IMR-90 (cell line): ENCODE results near the gene NMS. TPM values are rescaled to one million over a fixed set of nuclear protein-coding genes. Genes with fewer than 3 reads are reported as not detected.
A peak's percentile ranks its signal among the peaks of the same experiment; 100 is the strongest.

ENCODE experiments used
- ATAC-seq: fragments of 200-7000 bp; cut with Tn5 transposase; 2 replicates; pipeline ENCODE4 v1.9.1; 2020; ENCODE audit warnings: low read depth, mild to moderate bottlenecking, moderate library complexity
- BruUV-seq: library from RNA; stranded (reverse); fragments of 400-500 nt; replicated peaks from 2 replicates; lab custom pipeline; 2021; lab: Mats Ljungman, UMichigan
- CTCF ChIA-PET: fragments of 300-600 bp; formaldehyde crosslinking; extraction: SDS; loops from one replicate; lab custom pipeline; 2021; ENCODE audit warnings: antibody characterized with exemption; lab: Yijun Ruan, JAX
- POLR2A ChIA-PET: fragments of 300-600 bp; sonication (Branson Sonifier 250); formaldehyde crosslinking; loops from one replicate; lab custom pipeline; 2022; ENCODE audit warnings: antibody characterized with exemption; ENCODE audit not compliant: unreplicated experiment; lab: Charles Lee
- DNase-seq: peaks from one replicate; pipeline ENCODE4 v3.0.0; 2013
- H2AFZ ChIP-seq: replicated peaks from 2 replicates; pipeline ENCODE3; 2013; ENCODE audit warnings: low read length, mild to moderate bottlenecking; ENCODE audit not compliant: poor library complexity
- H2AK5ac ChIP-seq: 2 replicates; pipeline ENCODE4 v1.6.1; 2013; ENCODE audit warnings: low read depth, low read length, inconsistent platforms
- H2AK9ac ChIP-seq: replicated peaks from 2 replicates; pipeline ENCODE3; 2013; ENCODE audit warnings: mild to moderate bottlenecking, low read depth, low read length, moderate library complexity; ENCODE audit not compliant: poor library complexity
- H2BK120ac ChIP-seq: 2 replicates; pipeline ENCODE4 v1.6.1; 2013; ENCODE audit warnings: low read depth, low read length, inconsistent platforms
- H2BK15ac ChIP-seq: 3 replicates; pipeline ENCODE4 v1.6.1; 2013; ENCODE audit warnings: low read depth, low read length, inconsistent platforms
- H2BK20ac ChIP-seq: 2 replicates; pipeline ENCODE4 v1.6.1; 2013; ENCODE audit warnings: low read depth, mild to moderate bottlenecking, inconsistent platforms, low read length, moderate library complexity
- H2BK5ac ChIP-seq: 2 replicates; pipeline ENCODE4 v1.6.1; 2013; ENCODE audit warnings: mild to moderate bottlenecking, low read depth, low read length, inconsistent platforms; ENCODE audit not compliant: poor library complexity, severe bottlenecking
- H3K14ac ChIP-seq: replicated peaks from 2 replicates; pipeline ENCODE4 v1.6.1; 2013; ENCODE audit warnings: low read depth, low read length, inconsistent platforms
- H3K18ac ChIP-seq: 2 replicates; pipeline ENCODE4 v1.6.1; 2013; ENCODE audit warnings: low read depth, low read length, control low read depth
- H3K23ac ChIP-seq: 2 replicates; pipeline ENCODE4 v1.6.1; 2013; ENCODE audit warnings: low read depth, low read length, inconsistent platforms
- H3K27ac ChIP-seq: 2 replicates; pipeline ENCODE4 v1.5.1; 2013; ENCODE audit warnings: mild to moderate bottlenecking, control low read depth, low read length; ENCODE audit not compliant: insufficient read depth
- H3K27me3 ChIP-seq: 2 replicates; pipeline ENCODE4 v1.6.1; 2013; ENCODE audit warnings: low read length; ENCODE audit not compliant: control insufficient read depth, insufficient read depth
- H3K36me3 ChIP-seq: 2 replicates; pipeline ENCODE4 v1.6.1; 2013; ENCODE audit warnings: low read length, mixed read lengths; ENCODE audit not compliant: control insufficient read depth, insufficient read depth
- H3K4ac ChIP-seq: 2 replicates; pipeline ENCODE4 v1.6.1; 2013; ENCODE audit warnings: low read depth, low read length, inconsistent platforms
- H3K4me1 ChIP-seq: 2 replicates; pipeline ENCODE4 v1.6.1; 2013; ENCODE audit warnings: low read length, mixed read lengths; ENCODE audit not compliant: control insufficient read depth, insufficient read depth
- H3K4me2 ChIP-seq: 2 replicates; pipeline ENCODE4 v1.6.1; 2013; ENCODE audit warnings: low read depth, mild to moderate bottlenecking, control low read depth, low read length, moderate library complexity
- H3K4me3 ChIP-seq: 2 replicates; pipeline ENCODE4 v1.5.1; 2013; ENCODE audit warnings: low read depth, mild to moderate bottlenecking, control low read depth, low read length, moderate library complexity; ENCODE audit not compliant: insufficient read depth
- H3K56ac ChIP-seq: 2 replicates; pipeline ENCODE4 v1.6.1; 2013; ENCODE audit warnings: low read length, inconsistent platforms; ENCODE audit not compliant: insufficient read depth; ENCODE audit errors: extremely low read depth
- H3K79me1 ChIP-seq, 2 experiments: 2 replicates each; pipeline ENCODE4 v1.6.1; 2013; ENCODE audit warnings: low read length in 2 of 2, inconsistent platforms in 1 of 2, low read depth in 1 of 2
- H3K9ac ChIP-seq: 2 replicates; pipeline ENCODE4 v1.6.1; 2013; ENCODE audit warnings: low read depth, low read length, control low read depth
- H3K9me1 ChIP-seq: 2 replicates; pipeline ENCODE4 v1.6.1; 2013; ENCODE audit warnings: low read length, inconsistent platforms; ENCODE audit not compliant: insufficient read depth
- H3K9me3 ChIP-seq: 2 replicates; pipeline ENCODE4 v1.6.1; 2013; ENCODE audit warnings: low read length; ENCODE audit not compliant: control insufficient read depth, insufficient read depth
- H4K20me1 ChIP-seq: 2 replicates; pipeline ENCODE4 v1.6.1; 2013; ENCODE audit warnings: low read length, inconsistent platforms; ENCODE audit not compliant: insufficient read depth
- H4K5ac ChIP-seq: 2 replicates; pipeline ENCODE4 v1.6.1; 2013; ENCODE audit warnings: mild to moderate bottlenecking, low read depth, low read length, control low read depth
- H4K8ac ChIP-seq, 2 experiments: 2 replicates each; pipeline ENCODE4 v1.6.1; 2013; ENCODE audit warnings: low read depth in 2 of 2, low read length in 2 of 2, control low read depth in 1 of 2, inconsistent platforms in 1 of 2
- H4K91ac ChIP-seq: 2 replicates; pipeline ENCODE4 v1.6.1; 2013; ENCODE audit warnings: low read depth, low read length, inconsistent platforms; ENCODE audit not compliant: insufficient read depth
- CTCF ChIP-seq: conservative IDR thresholded peaks from 2 replicates; pipeline ENCODE4 v1.5.1; 2012; ENCODE audit warnings: mild to moderate bottlenecking, low read depth, low read length, improper control_type of control experiment
- MAFK ChIP-seq: IDR thresholded peaks from 2 replicates; pipeline ENCODE4 v1.6.1; 2012; ENCODE audit warnings: low read depth, low read length, improper control_type of control experiment
- NFE2L2 ChIP-seq: fragments of 150-350 bp; IDR thresholded peaks from 2 replicates; pipeline ENCODE4 v1.6.1; 2016; ENCODE audit warnings: low read depth, mild to moderate bottlenecking, low read length
- POLR2A ChIP-seq: IDR thresholded peaks from 2 replicates; pipeline ENCODE4 v1.6.1; 2012; ENCODE audit warnings: mild to moderate bottlenecking, low read depth, low read length
- RAD21 ChIP-seq: IDR thresholded peaks from 2 replicates; pipeline ENCODE4 v1.6.1; 2012; ENCODE audit warnings: low read length, improper control_type of control experiment
- RFX5 ChIP-seq: IDR thresholded peaks from 2 replicates; pipeline ENCODE4 v1.8.0; 2012; ENCODE audit warnings: low read depth, mild to moderate bottlenecking, low read length, moderate library complexity
- SMC3 ChIP-seq: fragments of 150-350 bp; IDR thresholded peaks from 2 replicates; pipeline ENCODE4 v1.6.1; 2016; ENCODE audit warnings: low read depth, mild to moderate bottlenecking, antibody characterized with exemption, low read length, moderate library complexity
- whole genome bisulfite sequencing, 2 experiments: methylation state at CpG; one replicate each; pipeline versions ENCODE4 v1.1.5 to v1.1.7; 2013; ENCODE audit warnings: missing lambda C conversion rate in 2 of 2; ENCODE audit not compliant: insufficient read length in 1 of 2; ENCODE audit errors: extremely low coverage in 2 of 2; 5-methylcytosine and 5-hydroxymethylcytosine counted together
- dilution Hi-C: fragments of 300-500 bp; cut with HindIII; formaldehyde crosslinking; loops from one replicate; pipeline ENCODE4 v1.14.3; 2018; ENCODE audit warnings: low sequenced_read_pairs; ENCODE audit not compliant: unreplicated experiment
- in situ Hi-C: fragments of 300-500 bp; cut with MboI; formaldehyde crosslinking; loops from 3 replicates; pipeline ENCODE4 v1.14.3; 2019; ENCODE audit warnings: low sequenced_read_pairs, inconsistent platforms, mixed read lengths
- intact Hi-C: fragments of 100-400 bp; cut with micrococcal nuclease; formaldehyde crosslinking; loops from 2 replicates; pipeline ENCODE4 v1.10.0; 2022
- polyA plus RNA-seq, 3 experiments: library from polyadenylated mRNA; depleted of rRNA; stranded (reverse); fragments of >200 nt; gene quantifications; 2 replicates each; pipeline ENCODE4 v1.2.3, GENCODE V29; 2012; ENCODE audit warnings: low replicate concordance in 1 of 3
- total RNA-seq: library from RNA; depleted of rRNA; stranded (reverse); fragments of >200 nt; gene quantifications from 2 replicates; pipeline ENCODE4 v1.2.3, GENCODE V29; 2012
- TF ChIP-seq, protein P1 (sequence below): fragments of 150-350 bp; IDR thresholded peaks from 2 replicates; pipeline ENCODE4 v1.6.1; 2017; ENCODE audit warnings: mild to moderate bottlenecking, antibody characterized with exemption, low read length, low read depth

The NMS gene
- total and polyA plus RNA-seq, 2 of the 4 experiments (the other 2 are of a cell fraction), result not detected

DNA sequence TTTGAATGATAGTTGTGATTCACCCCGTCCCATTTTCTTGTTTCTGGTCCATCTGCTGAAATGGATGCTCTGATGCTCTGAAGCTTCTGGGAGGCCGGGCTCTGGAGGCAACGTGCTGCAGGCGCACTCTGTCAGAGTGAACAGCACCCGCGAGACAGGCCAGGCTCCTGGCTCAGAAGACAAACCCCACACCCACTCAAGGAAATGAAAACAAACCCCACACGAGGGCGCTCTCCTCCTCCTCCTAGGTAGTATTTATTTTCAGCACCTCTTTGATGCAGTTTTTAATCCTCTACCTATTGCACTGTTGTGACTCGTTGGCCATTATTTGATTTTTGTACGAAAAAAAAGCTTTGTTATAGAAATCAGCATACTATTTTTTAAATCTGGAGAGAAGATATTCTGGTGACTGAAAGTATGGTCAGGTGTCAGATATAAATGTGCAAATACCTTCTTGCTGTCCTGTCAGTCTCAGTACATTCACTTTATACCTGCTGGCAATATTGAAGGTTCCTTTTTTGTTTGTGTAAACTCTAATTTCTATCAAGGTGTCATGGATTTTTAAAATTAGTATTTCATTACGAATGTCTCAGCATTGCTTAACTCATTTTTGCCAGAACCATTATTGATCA, 42.5 kb upstream of the NMS start:
- intact Hi-C loops, result loop anchor here (10.0 kb wide), 1 partner anchor 557 kb away; no protein-coding TSS in a partner anchor
- peak; percentile 40; the same call in 1 of the 2 replicates for ATAC-seq
- WGBS, 2 experiments, result no CpG with 5 or more reads among the region's 11 CpGs

More for the DNA sequence above, 42.5 kb upstream of the NMS start:
- Histone ChIP-seq H3K9ac (no peak overlapping the region), H3K4me3 (no peak overlapping the region), H2AFZ (no peak overlapping the region), H3K23ac (no peak overlapping the region), H2AK5ac (no peak overlapping the region), H4K8ac (no peak overlapping the region), H4K20me1 (no peaks in the 10 kb centered on the region), H3K18ac (no peak overlapping the region), H3K4me2 (no peak overlapping the region), H3K4me1 (no peaks in the 10 kb centered on the region), H2BK120ac (no peak overlapping the region), H3K9me3 (no peaks in the 10 kb centered on the region), H3K4ac (no peak overlapping the region), H2BK20ac (no peak overlapping the region), H3K27me3 (peaks cover 17% of the 10 kb centered on the region), H4K5ac (no peak overlapping the region), H3K36me3 (no peaks in the 10 kb centered on the region), H4K91ac (no peak overlapping the region), H2BK15ac (no peak overlapping the region), H3K27ac (no peak overlapping the region), H3K79me1 (no peaks in the 10 kb centered on the region), H2AK9ac (no peak overlapping the region), H3K9me1 (no peaks in the 10 kb centered on the region), H3K56ac (no peak overlapping the region), H2BK5ac (no peak overlapping the region), H3K14ac (no peak overlapping the region)
- dilution Hi-C loops, result no loop called here
- TF ChIP-seq SMC3 (0 out of 2 replicates have a peak, but pooled peaks have one; percentile 18), CTCF (peak; percentile 50), MAFK (no peak), POLR2A (no peak), RAD21 (no peak; the same call in 1 of the 2 replicates), RFX5 (no peak), NFE2L2 (no peak)
- TF ChIP-seq, protein P1, sequence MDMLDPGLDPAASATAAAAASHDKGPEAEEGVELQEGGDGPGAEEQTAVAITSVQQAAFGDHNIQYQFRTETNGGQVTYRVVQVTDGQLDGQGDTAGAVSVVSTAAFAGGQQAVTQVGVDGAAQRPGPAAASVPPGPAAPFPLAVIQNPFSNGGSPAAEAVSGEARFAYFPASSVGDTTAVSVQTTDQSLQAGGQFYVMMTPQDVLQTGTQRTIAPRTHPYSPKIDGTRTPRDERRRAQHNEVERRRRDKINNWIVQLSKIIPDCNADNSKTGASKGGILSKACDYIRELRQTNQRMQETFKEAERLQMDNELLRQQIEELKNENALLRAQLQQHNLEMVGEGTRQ, result no peak
- POLR2A ChIA-PET, result no interaction called here
- peak; percentile 38 for DNase-seq
- in situ Hi-C loops, result no loop called here
- no TSS peak for BruUV-seq
- CTCF ChIA-PET, result no interaction called here
